GM21423 (cell line): ENCODE data around the gene CASTOR2.
"Not testable (repeated sequence)": the region's sequence is repeated elsewhere in the genome, so short reads cannot be mapped to it uniquely, and the experiment has no call there.

Experiments
- ATAC-seq: cut with Tn5 transposase; IDR thresholded peaks from one replicate; pipeline ENCODE4 v1.9.1; 2021; ENCODE audit warnings: mild to moderate bottlenecking, moderate library complexity; ENCODE audit not compliant: unreplicated experiment

Gene CASTOR2

GRCh38 chr7:75049817-75050216 is 85.3 kb downstream of the CASTOR2 start:
- no peak for ATAC-seq

GRCh38 chr7:75050501-75050900 is 86.0 kb downstream of the CASTOR2 start:
- ATAC-seq: no peak

DNA sequence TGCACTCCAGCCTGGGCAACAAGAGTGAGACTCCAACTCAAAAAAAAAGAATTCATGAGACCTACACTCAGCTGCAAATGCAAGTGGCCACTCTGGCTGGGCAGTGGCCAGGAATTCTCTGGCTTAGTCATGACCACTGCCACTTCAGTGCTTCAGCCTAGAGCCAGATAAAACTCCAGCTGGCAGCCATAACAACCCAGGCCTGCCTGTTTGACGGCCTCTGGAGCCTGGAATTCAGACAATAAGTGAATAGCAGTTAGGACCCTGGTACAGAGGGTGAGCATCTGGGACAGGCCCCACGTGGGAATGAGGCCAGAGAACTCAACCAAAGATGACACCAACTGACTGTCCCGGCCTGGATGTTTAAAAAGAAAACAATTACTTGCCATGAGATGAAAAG is 90.2 kb downstream of the CASTOR2 start:
- no peak for ATAC-seq

DNA sequence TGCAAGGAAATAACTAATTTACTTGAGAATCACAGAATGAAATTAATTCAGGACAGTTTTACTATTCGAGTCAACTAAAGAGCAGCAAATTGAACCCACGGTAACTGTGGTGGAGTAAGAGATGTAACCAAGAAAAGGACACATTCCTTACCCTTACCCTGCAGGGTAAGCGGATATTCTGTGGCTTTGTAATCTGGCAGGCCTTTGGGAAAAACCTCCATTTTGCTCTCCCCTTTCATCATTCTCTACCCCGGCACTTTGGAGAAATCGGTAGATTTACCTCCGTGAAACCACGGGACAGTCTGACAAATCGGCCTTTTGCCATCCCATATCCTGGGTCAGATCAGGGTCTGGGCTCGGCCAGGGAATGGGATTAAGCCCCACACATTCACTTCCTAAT is 90.7 kb downstream of the CASTOR2 start:
- ATAC-seq: no peak

GRCh38 chr7:75055830-75056772 is 91.6 kb downstream of the CASTOR2 start:
- ATAC-seq: no peak

DNA sequence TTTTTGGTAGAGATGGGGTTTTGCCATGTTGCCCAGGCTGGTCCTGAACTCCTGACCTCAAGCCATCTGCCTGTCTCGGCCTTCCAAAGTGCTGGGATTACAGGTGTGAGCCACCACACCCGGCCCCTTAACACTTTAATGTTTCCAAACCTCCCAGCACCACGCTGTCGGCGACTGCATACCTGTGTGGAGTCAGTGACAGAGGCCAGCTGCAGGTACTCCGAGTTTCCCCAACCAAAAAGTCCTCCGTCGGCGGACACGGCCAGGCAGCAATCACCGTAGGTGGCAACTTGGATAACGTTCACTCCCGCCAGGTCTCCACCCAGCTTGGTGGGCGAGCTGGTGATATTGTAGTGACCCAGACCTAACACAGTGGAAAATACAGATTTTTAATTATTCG is 93.9 kb downstream of the CASTOR2 start:
- ATAC-seq: no peak

DNA sequence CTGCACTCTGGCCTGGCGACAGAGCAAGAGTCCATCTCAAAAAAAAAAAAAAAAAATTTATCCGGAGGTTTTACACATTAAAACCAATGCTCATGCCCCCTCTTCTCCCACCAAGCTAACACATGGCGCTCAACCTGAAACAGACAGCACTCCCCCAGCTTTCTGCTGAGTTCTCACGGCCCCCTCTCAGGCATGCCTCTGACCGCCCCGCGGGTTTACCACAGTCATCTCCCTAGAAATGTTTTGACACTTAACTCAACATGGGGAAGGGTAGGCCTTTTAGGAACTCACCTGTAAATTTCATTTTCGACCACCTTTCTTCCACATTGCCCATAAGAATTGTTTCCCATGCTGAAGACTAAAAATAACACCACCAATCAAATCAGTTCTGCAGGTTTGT is 99.8 kb downstream of the CASTOR2 start:
- ATAC-seq: no peak

GRCh38 chr7:75064801-75065200 is 100.3 kb downstream of the CASTOR2 start:
- ATAC-seq: no peak

DNA sequence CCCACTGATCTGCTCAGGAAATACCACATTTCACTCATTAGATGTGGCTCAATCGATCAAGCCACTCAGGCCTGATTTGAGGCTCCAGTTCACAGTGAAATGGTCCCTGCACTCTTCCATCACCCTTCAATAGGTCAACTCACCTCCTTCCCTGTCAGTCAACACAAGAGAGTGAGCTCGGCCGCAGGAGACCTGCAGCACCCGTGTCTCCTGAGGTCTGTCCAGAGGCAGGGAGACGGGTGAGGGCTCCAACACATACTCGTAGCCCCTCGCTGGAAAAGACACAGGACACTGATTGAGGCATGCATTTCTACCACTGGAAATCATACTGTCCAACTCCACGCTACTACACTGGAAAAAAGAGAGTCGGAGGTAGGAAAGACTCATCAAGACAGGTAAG is 102.0 kb downstream of the CASTOR2 start:
- ATAC-seq: no peak

GRCh38 chr7:75072981-75073283 is 108.4 kb downstream of the CASTOR2 start:
- ATAC-seq: no peak

DNA sequence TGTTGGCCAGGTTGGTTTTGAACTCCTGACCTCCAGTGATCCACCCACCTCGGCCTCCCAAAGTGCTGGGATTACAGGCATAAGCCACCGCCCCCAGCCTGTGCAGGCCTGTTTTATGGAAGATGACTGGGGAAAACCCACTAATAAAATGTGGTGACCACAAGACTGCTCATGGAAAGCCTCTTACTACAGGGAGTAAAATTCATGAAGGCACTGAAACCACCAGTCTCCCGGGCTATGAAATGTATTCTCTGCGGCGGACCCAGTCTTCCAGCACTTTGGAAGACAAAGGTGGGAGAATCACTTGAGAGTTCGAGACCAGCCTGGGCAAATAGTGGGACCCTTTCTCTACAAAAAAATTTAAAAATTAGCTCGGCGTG is 109.7 kb downstream of the CASTOR2 start:
- ATAC-seq: not testable (repeated sequence)
